A673 (cell line): Measurements from ENCODE around the gene OR8S1. TPM values are rescaled to one million over a fixed set of nuclear protein-coding genes. Genes with fewer than 3 reads are reported as not detected.
"Not testable (repeated sequence)": the region's sequence is repeated elsewhere in the genome, so short reads cannot be mapped to it uniquely, and the experiment has no call there.

Experiments used
- BruUV-seq: library from RNA; stranded (reverse); fragments of 400-500 nt; replicated peaks from 2 replicates; lab custom pipeline; 2021; lab: Mats Ljungman, UMichigan
- CTCF ChIA-PET: fragments of 300-600 bp; sonication (Branson Sonifier 250); formaldehyde crosslinking; loops from one replicate; lab custom pipeline; 2022; ENCODE audit warnings: antibody characterized with exemption; lab: Charles Lee
- POLR2A ChIA-PET: fragments of 300-600 bp; sonication (Branson Sonifier 250); formaldehyde crosslinking; loops from one replicate; lab custom pipeline; 2022; ENCODE audit warnings: antibody characterized with exemption; ENCODE audit not compliant: low non-redundant PET; lab: Charles Lee
- DNase-seq: peaks from one replicate; pipeline ENCODE4 v3.0.0-alpha.2; 2015; ENCODE audit warnings: low spot score
- H3K27ac ChIP-seq: fragments of 200-600 bp; sonication (generic); 2 replicates; pipeline ENCODE4 v1.5.1; 2016; ENCODE audit warnings: mixed run types, low read depth, mild to moderate bottlenecking, mixed read lengths, antibody characterized with exemption, low read length; ENCODE audit not compliant: poor library complexity, severe bottlenecking
- H3K27me3 ChIP-seq: fragments of 200-600 bp; sonication (generic); replicated peaks from 2 replicates; pipeline ENCODE4 v1.6.1; 2017; ENCODE audit warnings: mixed run types, low read depth, mild to moderate bottlenecking, mixed read lengths, antibody characterized with exemption, low read length; ENCODE audit not compliant: insufficient read depth, poor library complexity
- H3K36me3 ChIP-seq: fragments of 200-600 bp; sonication (generic); 2 replicates; pipeline ENCODE4 v1.6.1; 2016; ENCODE audit warnings: mixed run types, mild to moderate bottlenecking, mixed read lengths, antibody characterized with exemption, low read length; ENCODE audit not compliant: insufficient read depth, poor library complexity, severe bottlenecking
- H3K4me1 ChIP-seq: fragments of 200-600 bp; sonication (generic); 2 replicates; pipeline ENCODE4 v1.6.1; 2017; ENCODE audit warnings: mixed run types, mild to moderate bottlenecking, mixed read lengths, antibody characterized with exemption, low read length; ENCODE audit not compliant: insufficient read depth, poor library complexity, severe bottlenecking
- H3K4me3 ChIP-seq: fragments of 200-600 bp; sonication (generic); 2 replicates; pipeline ENCODE4 v1.5.1; 2016; ENCODE audit warnings: low read depth, mixed run types, mild to moderate bottlenecking, mixed read lengths, low read length; ENCODE audit not compliant: poor library complexity, severe bottlenecking
- H3K9me3 ChIP-seq: fragments of 200-600 bp; sonication (generic); 2 replicates; pipeline ENCODE4 v1.6.1; 2016; ENCODE audit warnings: mixed run types, low read depth, mild to moderate bottlenecking, mixed read lengths, antibody characterized with exemption, low read length; ENCODE audit not compliant: poor library complexity, severe bottlenecking
- EZH2 ChIP-seq: fragments of 200-600 bp; sonication (generic); IDR thresholded peaks from 2 replicates; pipeline ENCODE4 v1.6.1; 2017; ENCODE audit warnings: borderline replicate concordance, low read depth, mild to moderate bottlenecking, mixed read lengths, antibody characterized with exemption, low read length; ENCODE audit not compliant: poor library complexity, severe bottlenecking
- intact Hi-C: fragments of 100-400 bp; cut with micrococcal nuclease; formaldehyde crosslinking; loops from one replicate; pipeline ENCODE4 v1.10.0; 2022; ENCODE audit not compliant: unreplicated experiment
- total RNA-seq: library from RNA; stranded (reverse); gene quantifications from 2 replicates; pipeline ENCODE4 v1.2.3, GENCODE V29; 2021
- TF ChIP-seq, protein P1 (sequence below): fragments of 300-800, 200-600 bp; sonication (generic); conservative IDR thresholded peaks from 2 replicates; pipeline ENCODE4 v1.5.1; 2017; ENCODE audit warnings: low read depth, mild to moderate bottlenecking, antibody characterized with exemption, low read length, moderate library complexity, mixed read lengths

Gene OR8S1
- total RNA-seq, 1 experiment from 2014 or later: not detected

- intact Hi-C loops: no loop called here
- Histone ChIP-seq H3K4me1 (no peaks in the 10 kb centered on the region), H3K27ac (no peak overlapping the region), H3K36me3 (no peaks in the 10 kb centered on the region), H3K9me3 (no peaks in the 10 kb centered on the region), H3K27me3 (peaks cover 10% of the 10 kb centered on the region), H3K4me3 (no peak overlapping the region)
- DNase-seq: no peak
- TF ChIP-seq, protein P1, sequence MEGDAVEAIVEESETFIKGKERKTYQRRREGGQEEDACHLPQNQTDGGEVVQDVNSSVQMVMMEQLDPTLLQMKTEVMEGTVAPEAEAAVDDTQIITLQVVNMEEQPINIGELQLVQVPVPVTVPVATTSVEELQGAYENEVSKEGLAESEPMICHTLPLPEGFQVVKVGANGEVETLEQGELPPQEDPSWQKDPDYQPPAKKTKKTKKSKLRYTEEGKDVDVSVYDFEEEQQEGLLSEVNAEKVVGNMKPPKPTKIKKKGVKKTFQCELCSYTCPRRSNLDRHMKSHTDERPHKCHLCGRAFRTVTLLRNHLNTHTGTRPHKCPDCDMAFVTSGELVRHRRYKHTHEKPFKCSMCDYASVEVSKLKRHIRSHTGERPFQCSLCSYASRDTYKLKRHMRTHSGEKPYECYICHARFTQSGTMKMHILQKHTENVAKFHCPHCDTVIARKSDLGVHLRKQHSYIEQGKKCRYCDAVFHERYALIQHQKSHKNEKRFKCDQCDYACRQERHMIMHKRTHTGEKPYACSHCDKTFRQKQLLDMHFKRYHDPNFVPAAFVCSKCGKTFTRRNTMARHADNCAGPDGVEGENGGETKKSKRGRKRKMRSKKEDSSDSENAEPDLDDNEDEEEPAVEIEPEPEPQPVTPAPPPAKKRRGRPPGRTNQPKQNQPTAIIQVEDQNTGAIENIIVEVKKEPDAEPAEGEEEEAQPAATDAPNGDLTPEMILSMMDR: no peak
- no peak for TF ChIP-seq EZH2
- ChIA-PET CTCF (no interaction called here), POLR2A (no interaction called here)
- BruUV-seq: no TSS peak
Measured at GRCh38 chr12:48486261-48486660, 39.2 kb upstream of the OR8S1 start.

DNA sequence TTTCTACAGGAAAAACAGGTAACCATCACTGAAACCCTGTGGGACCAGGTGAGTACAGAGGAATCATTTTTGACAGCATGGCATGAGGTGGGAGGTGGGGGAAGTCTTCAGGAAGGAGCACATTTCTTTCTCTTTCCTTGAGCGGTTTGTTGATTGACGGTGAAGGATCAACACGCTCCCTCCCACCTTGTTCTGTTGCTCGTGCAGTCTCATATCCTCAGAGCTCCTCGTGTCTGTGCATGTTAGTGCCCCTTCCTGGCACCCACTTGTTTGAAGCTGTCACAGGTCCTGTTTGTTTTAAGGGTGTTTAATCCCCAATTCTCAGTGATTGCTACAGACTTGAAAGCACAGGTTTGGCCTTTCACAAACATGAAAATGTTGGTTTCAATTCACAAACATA lies 38.8 kb upstream of the OR8S1 start:
- BruUV-seq: no TSS peak
- DNase-seq: no peak
- Histone ChIP-seq H3K4me3 (no peak overlapping the region), H3K9me3 (no peaks in the 10 kb centered on the region), H3K27ac (no peak overlapping the region), H3K4me1 (no peaks in the 10 kb centered on the region), H3K36me3 (no peaks in the 10 kb centered on the region), H3K27me3 (peaks cover 15% of the 10 kb centered on the region)
- intact Hi-C loops: no loop called here
- CTCF ChIA-PET: no interaction called here
- no peak for TF ChIP-seq EZH2
- TF ChIP-seq, protein P1: no peak
- POLR2A ChIA-PET: no interaction called here

- Histone ChIP-seq H3K4me1 (no peaks in the 10 kb centered on the region), H3K27me3 (peaks cover 15% of the 10 kb centered on the region), H3K27ac (no peak overlapping the region), H3K36me3 (no peaks in the 10 kb centered on the region), H3K9me3 (no peaks in the 10 kb centered on the region), H3K4me3 (no peak overlapping the region)
- CTCF ChIA-PET: no interaction called here
- intact Hi-C loops: no loop called here
- BruUV-seq: no TSS peak
- POLR2A ChIA-PET: no interaction called here
- no peak for DNase-seq
- TF ChIP-seq EZH2: no peak
- TF ChIP-seq, protein P1: no peak
Measured at GRCh38 chr12:48489012-48489411, 36.4 kb upstream of the OR8S1 start.

DNA sequence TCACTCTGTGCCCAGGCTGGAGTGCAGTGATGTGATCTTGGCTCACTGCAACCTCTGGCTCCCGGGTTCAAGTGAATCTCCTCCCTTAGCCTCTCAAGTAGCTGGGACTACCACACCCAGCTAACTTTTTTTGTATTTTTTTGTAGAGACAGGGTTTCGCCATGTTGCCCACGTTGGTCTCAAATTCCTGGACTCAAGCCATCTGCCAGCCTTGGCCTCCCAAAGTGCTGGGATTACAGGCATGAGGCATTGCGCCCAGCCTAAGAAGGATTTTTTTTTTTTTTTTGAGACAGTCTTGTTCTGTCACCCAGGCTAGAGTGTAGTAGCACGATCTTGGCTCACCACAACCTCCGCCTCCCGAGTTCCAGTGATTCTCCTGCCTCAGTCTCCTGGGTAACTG lies 36.0 kb upstream of the OR8S1 start:
- POLR2A ChIA-PET, DNase-seq, H3K4me3 ChIP-seq, H3K27ac ChIP-seq, H3K36me3 ChIP-seq, BruUV-seq, CTCF ChIA-PET, H3K9me3 ChIP-seq, H3K4me1 ChIP-seq, intact Hi-C loops: not testable (repeated sequence)
- peaks cover 15% of the 10 kb centered on the region for H3K27me3 ChIP-seq

- H3K4me3 ChIP-seq, H3K36me3 ChIP-seq, BruUV-seq, intact Hi-C loops, H3K27ac ChIP-seq, H3K9me3 ChIP-seq, POLR2A ChIA-PET, CTCF ChIA-PET, DNase-seq, H3K4me1 ChIP-seq: not testable (repeated sequence)
- H3K27me3 ChIP-seq: peaks cover 20% of the 10 kb centered on the region
Measured at GRCh38 chr12:48500281-48500680, 25.2 kb upstream of the OR8S1 start.

DNA sequence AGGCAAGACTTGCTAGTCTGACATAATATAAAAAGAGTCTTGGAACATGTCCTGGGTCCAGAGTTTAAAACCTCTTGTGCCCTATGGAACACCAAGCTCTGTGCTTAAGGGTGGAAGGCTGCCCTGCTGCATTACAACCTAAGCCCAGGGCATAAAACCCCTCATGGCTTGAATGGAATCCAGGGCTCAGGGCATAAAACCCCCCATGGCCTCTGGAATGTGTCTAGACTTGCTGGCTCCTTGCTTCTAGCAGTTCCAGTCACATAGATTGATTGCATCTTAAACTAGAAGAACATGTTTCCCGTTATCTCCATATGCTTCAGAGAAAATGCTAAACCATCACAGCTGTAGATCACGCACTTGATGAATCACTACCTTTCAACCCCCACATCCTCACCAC lies 18.6 kb upstream of the OR8S1 start:
- H3K36me3 ChIP-seq, intact Hi-C loops, BruUV-seq, H3K27ac ChIP-seq, H3K4me3 ChIP-seq, H3K4me1 ChIP-seq, DNase-seq, CTCF ChIA-PET, H3K9me3 ChIP-seq: not testable (repeated sequence)
- H3K27me3 ChIP-seq: peaks cover 22% of the 10 kb centered on the region
- POLR2A ChIA-PET: interaction anchor here (0.6 kb wide), 1 partner anchor 284 kb away, joined by 5 read pairs; no protein-coding TSS in a partner anchor
